Spleen (tissue), 7 donors: ENCODE results near the gene SSBP2.

Experiments
- CTCF ChIP-seq, 11 experiments: fragments of 200-600 bp in 7 of 11; fragments of 450-650 bp in 4 of 11; sonication (generic) in 4 of 11; IDR thresholded peaks in 8 of 11; conservative IDR thresholded peaks in 3 of 11; 1 replicate in 7 of 11; 2 replicates in 4 of 11; pipeline versions ENCODE4 v1.4.0 to v1.8.0; 2016 to 2021; ENCODE audit warnings: antibody characterized with exemption in 11 of 11, inconsistent platforms in 4 of 11, mild to moderate bottlenecking in 1 of 11
- POLR2AphosphoS5 ChIP-seq, 3 donors: sonication (generic); formaldehyde crosslinking; IDR thresholded peaks; one replicate each; pipeline ENCODE4 v1.5.1; 2017; ENCODE audit warnings: antibody characterized with exemption in 3 of 3
- donor health status: DM: no; HTN: no; CAD: no; lungs with moderate emphysema.
- donor health status: DM: no; HTN: no; CAD: no.
- donor health status: DM: no; HTN: no; CAD: no.

GRCh38 chr5:81524015-81524414 lies 226.9 kb downstream of the SSBP2 start:
- TF ChIP-seq CTCF (IDR thresholded peaks at IDR 0.05 in 8 of 11, conservative IDR thresholded peaks at IDR 0.05 in 3 of 11) (no peak), POLR2AphosphoS5 (IDR thresholded peaks at IDR 0.05) (no peak)
